ENCODE results near the gene UBR4. TPM values are rescaled to one million over a fixed set of nuclear protein-coding genes. Genes with fewer than 3 reads are reported as not detected.

UBR4 gene
- total RNA-seq, 1 experiment from 2014 or later = 126 TPM

- no TSS peak for BruUV-seq (replicated peaks)
- in situ Hi-C loops (cut with HindIII; ENCODE audit: low pct_unique_long_range_greater_than_20kb, low sequenced_read_pairs) = no loop called here
- ATAC-seq = no peak
- ChIA-PET CTCF (no interaction called here), POLR2A (no interaction called here)
- no peaks in the 10 kb centered on the region for H3K9me3 ChIP-seq (ENCODE audit: control insufficient read depth, insufficient read depth, low read depth, low read length)
- no peak for DNase-seq (ENCODE audit: low read depth, low spot score)
- no peaks in the 10 kb centered on the region; the same call in 1 of the 2 replicates for H3K4me1 ChIP-seq (ENCODE audit: control insufficient read depth, insufficient read depth, low read length)
- TF ChIP-seq TCF7L2 (IDR thresholded peaks at IDR 0.05; ENCODE audit: low read depth, low read length) (no peak), POLR2AphosphoS5 (IDR thresholded peaks at IDR 0.05; ENCODE audit: low read depth, low read length) (no peak), CTCF (IDR thresholded peaks at IDR 0.05) (no peak), SIN3A (IDR thresholded peaks at IDR 0.05; ENCODE audit: borderline replicate concordance, insufficient read depth, low read depth, low read length) (no peak), REST (IDR thresholded peaks at IDR 0.05; ENCODE audit: insufficient read depth in 1 of 2, low read depth in 2 of 2, low read length in 1 of 2) (no peak)
- H3K27ac ChIP-seq (ENCODE audit: low read length) = no peak overlapping the region
- H3K4me3 ChIP-seq (ENCODE audit: low read depth in 2 of 2, low read length in 2 of 2) = no peak overlapping the region
- H3K27me3 ChIP-seq (ENCODE audit: control insufficient read depth, insufficient read depth, low read length) = no peaks in the 10 kb centered on the region
- no peaks in the 10 kb centered on the region for H3K36me3 ChIP-seq (ENCODE audit: control insufficient read depth, insufficient read depth, low read length)
- intact Hi-C loops (cut with micrococcal nuclease; ENCODE audit: unreplicated experiment) = no loop called here
Observed at GRCh38 chr1:19044471-19044870, 165.6 kb downstream of the UBR4 start.

GRCh38 chr1:19043579-19044443 is 166.3 kb downstream of the UBR4 start:
- ATAC-seq = no peak
- ChIA-PET POLR2A (no interaction called here), CTCF (interaction anchor here (0.6 kb wide), 1 partner anchor 23 kb away, joined by 3 read pairs; no protein-coding TSS in a partner anchor)
- H3K36me3 ChIP-seq (ENCODE audit: control insufficient read depth, insufficient read depth, low read length) = no peaks in the 10 kb centered on the region
- H3K4me1 ChIP-seq (ENCODE audit: control insufficient read depth, insufficient read depth, low read length) = no peaks in the 10 kb centered on the region; the same call in 1 of the 2 replicates
- DNase-seq (ENCODE audit: low read depth, low spot score) = no peak
- in situ Hi-C loops (cut with HindIII; ENCODE audit: low pct_unique_long_range_greater_than_20kb, low sequenced_read_pairs) = no loop called here
- TF ChIP-seq SIN3A (IDR thresholded peaks at IDR 0.05; ENCODE audit: borderline replicate concordance, insufficient read depth, low read depth, low read length) = no peak
- TF ChIP-seq POLR2AphosphoS5 (IDR thresholded peaks at IDR 0.05; ENCODE audit: low read depth, low read length) = no peak
- no peak for TF ChIP-seq REST (IDR thresholded peaks at IDR 0.05; ENCODE audit: insufficient read depth in 1 of 2, low read depth in 2 of 2, low read length in 1 of 2)
- no peak for TF ChIP-seq CTCF (IDR thresholded peaks at IDR 0.05)
- no peak for TF ChIP-seq TCF7L2 (IDR thresholded peaks at IDR 0.05; ENCODE audit: low read depth, low read length)
- H3K9me3 ChIP-seq (ENCODE audit: control insufficient read depth, insufficient read depth, low read depth, low read length) = no peaks in the 10 kb centered on the region
- BruUV-seq (replicated peaks) = no TSS peak
- no peak overlapping the region for H3K4me3 ChIP-seq (ENCODE audit: low read depth in 2 of 2, low read length in 2 of 2)
- intact Hi-C loops (cut with micrococcal nuclease; ENCODE audit: unreplicated experiment) = no loop called here
- no peaks in the 10 kb centered on the region for H3K27me3 ChIP-seq (ENCODE audit: control insufficient read depth, insufficient read depth, low read length)
- H3K27ac ChIP-seq (ENCODE audit: low read length) = no peak overlapping the region

Measured in Panc1 (cell line).